ENCODE data around the gene PIP5KL1. TPM values are rescaled to one million over a fixed set of nuclear protein-coding genes. Genes with fewer than 3 reads are reported as not detected.

PIP5KL1 gene
- total and polyA plus RNA-seq, 2 of the 4 experiments (the other 2 are of a cell fraction) = 0.36 to 3.6 TPM

GRCh38 chr9:127968700-127969383 is 38.3 kb upstream of the PIP5KL1 start:
- no peak for TF ChIP-seq MAFK (IDR thresholded peaks at IDR 0.05; ENCODE audit: low read depth, low read length)
- 0 out of 2 replicates have a peak, but pooled peaks have one; percentile 25 for TF ChIP-seq BHLHE40 (IDR thresholded peaks at IDR 0.05; ENCODE audit: low read depth, low read length)
- TF ChIP-seq FOS (IDR thresholded peaks at IDR 0.05; ENCODE audit: low read depth, low read length) = peak; percentile 46; the same call in 1 of the 2 replicates
- TF ChIP-seq, protein P1, sequence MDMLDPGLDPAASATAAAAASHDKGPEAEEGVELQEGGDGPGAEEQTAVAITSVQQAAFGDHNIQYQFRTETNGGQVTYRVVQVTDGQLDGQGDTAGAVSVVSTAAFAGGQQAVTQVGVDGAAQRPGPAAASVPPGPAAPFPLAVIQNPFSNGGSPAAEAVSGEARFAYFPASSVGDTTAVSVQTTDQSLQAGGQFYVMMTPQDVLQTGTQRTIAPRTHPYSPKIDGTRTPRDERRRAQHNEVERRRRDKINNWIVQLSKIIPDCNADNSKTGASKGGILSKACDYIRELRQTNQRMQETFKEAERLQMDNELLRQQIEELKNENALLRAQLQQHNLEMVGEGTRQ (IDR thresholded peaks at IDR 0.05; ENCODE audit: low read depth, low read length) = peak; percentile 81
- 0 out of 2 replicates have a peak, but pooled peaks have one; percentile 15 for TF ChIP-seq MXI1 (IDR thresholded peaks at IDR 0.05; ENCODE audit: borderline replicate concordance, low read depth, low read length)
- TF ChIP-seq POLR2A (IDR thresholded peaks at IDR 0.05; ENCODE audit: low read depth, low read length) = peak; percentile 41; the same call in 1 of the 2 replicates
- no peak for TF ChIP-seq NFE2L2 (IDR thresholded peaks at IDR 0.05; ENCODE audit: low read depth, low read length)
- peak overlapping the region; percentile 87 for H2AFZ ChIP-seq (replicated peaks; ENCODE audit: low read length, poor library complexity)
- peak overlapping the region; percentile 27 to 95 for H4K8ac ChIP-seq (ENCODE audit: low read depth in 2 of 2, low read length in 2 of 2)
- H2BK15ac ChIP-seq (ENCODE audit: low read depth, low read length) = peak overlapping the region; percentile 94; the same call in 2 of the 3 replicates
- no peak overlapping the region for H3K9ac ChIP-seq (ENCODE audit: low read depth, low read length)
- H3K36me3 ChIP-seq (ENCODE audit: control insufficient read depth, insufficient read depth, low read length) = no peaks in the 10 kb centered on the region
- peak overlapping the region; percentile 75 for H4K91ac ChIP-seq (ENCODE audit: insufficient read depth, low read depth, low read length)
- H2AK9ac ChIP-seq (replicated peaks; ENCODE audit: low read depth, low read length, poor library complexity) = peak overlapping the region; percentile 90
- no peak overlapping the region for H3K56ac ChIP-seq (ENCODE audit: extremely low read depth, insufficient read depth, low read length)
- peak overlapping the region; percentile 88 for H3K14ac ChIP-seq (replicated peaks; ENCODE audit: low read depth, low read length)
- ATAC-seq (ENCODE audit: low read depth) (peak; percentile 75), DNase-seq (peak; percentile 94)
- peaks cover 41 to 85% of the 10 kb centered on the region in 2 experiments for H3K79me1 ChIP-seq (ENCODE audit: low read depth in 1 of 2, low read length in 2 of 2)
- peak overlapping the region; percentile 44 for H4K5ac ChIP-seq (ENCODE audit: low read depth, low read length)
- BruUV-seq (replicated peaks) = no TSS peak
- H3K27me3 ChIP-seq (ENCODE audit: control insufficient read depth, insufficient read depth, low read length) = no peaks in the 10 kb centered on the region
- peak overlapping the region; percentile 86 for H2BK5ac ChIP-seq (ENCODE audit: low read depth, low read length, poor library complexity, severe bottlenecking)
- 0 out of 2 replicates have a peak overlapping the region, but pooled peaks have one; percentile 11 for H3K4me2 ChIP-seq (ENCODE audit: low read depth, low read length)
- peak overlapping the region; percentile 68 for H3K27ac ChIP-seq (ENCODE audit: insufficient read depth, low read length)
- H3K9me3 ChIP-seq (ENCODE audit: control insufficient read depth, insufficient read depth, low read length) = no peaks in the 10 kb centered on the region
- peaks cover 59% of the 10 kb centered on the region for H3K4me1 ChIP-seq (ENCODE audit: control insufficient read depth, insufficient read depth, low read length)
- H3K23ac ChIP-seq (ENCODE audit: low read depth, low read length) = peak overlapping the region; percentile 84; the same call in 1 of the 2 replicates
- H4K20me1 ChIP-seq (ENCODE audit: insufficient read depth, low read length) = peaks cover 33% of the 10 kb centered on the region
- dilution Hi-C loops (cut with HindIII; ENCODE audit: low sequenced_read_pairs, unreplicated experiment) (no loop called here), intact Hi-C loops (cut with micrococcal nuclease) (loop anchor here (5.0 kb wide), 1 partner anchor 113 kb away; no protein-coding TSS in a partner anchor), in situ Hi-C loops (cut with MboI; ENCODE audit: low sequenced_read_pairs) (no loop called here)
- POLR2A ChIA-PET (ENCODE audit: unreplicated experiment) = no interaction called here
- CTCF ChIA-PET = interaction anchor here (0.9 kb wide), 1 partner anchor 25 kb away, joined by 3 read pairs; no protein-coding TSS in a partner anchor
- peak overlapping the region; percentile 70 for H3K18ac ChIP-seq (ENCODE audit: low read depth, low read length)
- H3K4ac ChIP-seq (ENCODE audit: low read depth, low read length) = peak overlapping the region; percentile 99
- no peak overlapping the region for H3K4me3 ChIP-seq (ENCODE audit: insufficient read depth, low read depth, low read length)
- H3K9me1 ChIP-seq (ENCODE audit: insufficient read depth, low read length) = peaks cover 37% of the 10 kb centered on the region
- peak overlapping the region; percentile 90 for H2AK5ac ChIP-seq (ENCODE audit: low read depth, low read length)
- H2BK20ac ChIP-seq (ENCODE audit: low read depth, low read length) = peak overlapping the region; percentile 82
- WGBS, 2 experiments (ENCODE audit: extremely low coverage in 2 of 2, insufficient read length in 1 of 2) = 100% methylated on average over 1 of the region's 10 CpGs; no CpG with 5 or more reads in 1 of the 2 experiments
- peak overlapping the region; percentile 90 for H2BK120ac ChIP-seq (ENCODE audit: low read depth, low read length)

All from IMR-90 (cell line).